CD14-positive monocyte (primary cell): ENCODE results near the gene ACSS2. TPM values are rescaled to one million over a fixed set of nuclear protein-coding genes. Genes with fewer than 3 reads are reported as not detected.

Experiments
- DNase-seq, 3 donors: peaks; one replicate each; pipeline ENCODE4 v3.0.0-alpha.2; 2011 to 2022
- H2AFZ ChIP-seq: 2 replicates; pipeline ENCODE4 v1.6.0; 2012; ENCODE audit warnings: mild to moderate bottlenecking, low read depth, low read length, inconsistent platforms; ENCODE audit not compliant: insufficient read depth, poor library complexity, severe bottlenecking
- H3K27ac ChIP-seq, 2 donors: 1 replicate in 1 of 2; 2 replicates in 1 of 2; pipeline ENCODE4 v1.5.1; 2012 to 2013; ENCODE audit warnings: low read length in 2 of 2, control low read depth in 1 of 2, inconsistent platforms in 1 of 2, low read depth in 1 of 2, mild to moderate bottlenecking in 1 of 2
- H3K27me3 ChIP-seq, 2 donors: one replicate each; pipeline versions ENCODE4 v1.6.0 to v1.6.1; 2011 to 2013; ENCODE audit warnings: low read length in 2 of 2; ENCODE audit not compliant: control insufficient read depth in 2 of 2, insufficient read depth in 2 of 2
- H3K36me3 ChIP-seq, 2 donors: replicated peaks in 1 of 2; 1 replicate in 1 of 2; 2 replicates in 1 of 2; pipeline versions ENCODE4 v1.5.1 to v1.6.1; 2012 to 2013; ENCODE audit warnings: low read length in 2 of 2, control low read depth in 1 of 2, inconsistent platforms in 1 of 2, mild to moderate bottlenecking in 1 of 2; ENCODE audit not compliant: insufficient read depth in 2 of 2, control insufficient read depth in 1 of 2
- H3K4me1 ChIP-seq, 2 donors: 1 replicate in 1 of 2; 2 replicates in 1 of 2; pipeline versions ENCODE4 v1.5.1 to v1.6.1; 2012 to 2013; ENCODE audit warnings: low read length in 2 of 2, control low read depth in 1 of 2, inconsistent platforms in 1 of 2, mild to moderate bottlenecking in 1 of 2, moderate library complexity in 1 of 2; ENCODE audit not compliant: insufficient read depth in 2 of 2, control insufficient read depth in 1 of 2
- H3K4me2 ChIP-seq: replicated peaks from 2 replicates; pipeline ENCODE3; 2012; ENCODE audit warnings: low read length, moderate library complexity, mild to moderate bottlenecking; ENCODE audit not compliant: poor library complexity, severe bottlenecking; ENCODE audit errors: extremely low read depth
- H3K4me3 ChIP-seq, 3 experiments: fragments of 200-600 bp in 1 of 3; sonication (generic) in 1 of 3; replicated peaks in 1 of 3; 1 replicate in 2 of 3; 2 replicates in 1 of 3; pipeline ENCODE4 v1.5.1; 2011 to 2013; ENCODE audit warnings: low read length in 3 of 3, mild to moderate bottlenecking in 3 of 3, control low read depth in 2 of 3, low read depth in 2 of 3, inconsistent platforms in 1 of 3, moderate library complexity in 1 of 3
- H3K79me2 ChIP-seq: 2 replicates; pipeline ENCODE4 v1.6.0; 2012; ENCODE audit warnings: mild to moderate bottlenecking, control low read depth, inconsistent platforms, low read length, moderate library complexity; ENCODE audit not compliant: insufficient read depth
- H3K9ac ChIP-seq: 2 replicates; pipeline ENCODE4 v1.6.0; 2017; ENCODE audit warnings: low read length, mild to moderate bottlenecking; ENCODE audit not compliant: insufficient read depth, poor library complexity, severe bottlenecking
- H3K9me3 ChIP-seq, 2 donors: replicated peaks in 1 of 2; 1 replicate in 1 of 2; 2 replicates in 1 of 2; pipeline versions ENCODE4 v1.5.1 to v1.6.1; 2012 to 2013; ENCODE audit warnings: low read length in 2 of 2, control low read depth in 1 of 2; ENCODE audit not compliant: control insufficient read depth in 1 of 2, insufficient read depth in 1 of 2
- H4K20me1 ChIP-seq: 2 replicates; pipeline ENCODE4 v1.6.0; 2012; ENCODE audit warnings: mild to moderate bottlenecking, low read length, control low read depth, moderate library complexity; ENCODE audit not compliant: insufficient read depth
- H3K27ac Mint-ChIP-seq, 7 donors: one replicate each; pipeline ENCODE4 v1.8.0; 2020; ENCODE audit warnings: mild to moderate bottlenecking in 7 of 7, mixed read lengths in 7 of 7, moderate library complexity in 6 of 7, inconsistent platforms in 2 of 7
- H3K27me3 Mint-ChIP-seq, 3 donors: one replicate each; pipeline ENCODE4 v1.8.0; 2021 to 2022; ENCODE audit warnings: low read depth in 3 of 3, mild to moderate bottlenecking in 3 of 3, mixed read lengths in 3 of 3, moderate library complexity in 3 of 3, inconsistent platforms in 1 of 3
- H3K36me3 Mint-ChIP-seq, 2 donors: one replicate each; pipeline ENCODE4 v1.8.0; 2020; ENCODE audit warnings: mixed read lengths in 2 of 2, inconsistent platforms in 1 of 2, mild to moderate bottlenecking in 1 of 2
- H3K4me1 Mint-ChIP-seq: one replicate; pipeline ENCODE4 v1.8.0; 2020; ENCODE audit warnings: mild to moderate bottlenecking, mixed read lengths
- H3K4me3 Mint-ChIP-seq, 2 donors: one replicate each; pipeline ENCODE4 v1.8.0; 2020; ENCODE audit warnings: mild to moderate bottlenecking in 2 of 2, mixed read lengths in 2 of 2, moderate library complexity in 1 of 2
- H3K9me3 Mint-ChIP-seq, 7 donors: one replicate each; pipeline ENCODE4 v1.8.0; 2020 to 2022; ENCODE audit warnings: mixed read lengths in 7 of 7, mild to moderate bottlenecking in 6 of 7, moderate library complexity in 6 of 7, inconsistent platforms in 2 of 7
- WGBS: methylation state at CpG from one replicate; pipeline ENCODE4 v1.1.5; 2013; ENCODE audit warnings: missing lambda C conversion rate; ENCODE audit not compliant: insufficient coverage; 5-methylcytosine and 5-hydroxymethylcytosine counted together
- intact Hi-C, 2 donors: fragments of 100-400 bp; cut with micrococcal nuclease; formaldehyde crosslinking; loops; one replicate each; pipeline versions ENCODE4 v1.15.0 to v1.15.1; 2023
- polyA plus RNA-seq, 3 donors: library from polyadenylated mRNA; depleted of rRNA in 1 of 3; unstranded in 2 of 3; stranded (reverse) in 1 of 3; fragments of 300-500 nt in 2 of 3; fragments of >200 nt in 1 of 3; fragmentation: Illumina TruSeq in 2 of 3; gene quantifications; 1 replicate in 2 of 3; 2 replicates in 1 of 3; pipeline ENCODE4 v1.2.3, GENCODE V29; 2012 to 2021
- TF ChIP-seq, protein P1 (sequence below): fragments of 200-600 bp; IDR thresholded peaks from one replicate; pipeline ENCODE4 v1.8.0; 2022; ENCODE audit warnings: antibody characterized with exemption, mild to moderate bottlenecking

The ACSS2 gene
- polyA plus RNA-seq, 3 donors, result 37.7 to 67.2 (median 48.4) TPM

GRCh38 chr20:34971561-34972235 lies 95.3 kb downstream of the ACSS2 start:
- Histone ChIP-seq H3K79me2 (no peaks in the 10 kb centered on the region), H3K36me3 (no peaks in the 10 kb centered on the region), H3K27ac (no peak overlapping the region), H3K27me3 (no peaks in the 10 kb centered on the region), H2AFZ (no peak overlapping the region), H3K4me2 (no peak overlapping the region), H3K4me1 (no peaks in the 10 kb centered on the region), H4K20me1 (no peaks in the 10 kb centered on the region), H3K9me3 (no peaks in the 10 kb centered on the region), H3K4me3 (no peak overlapping the region), H3K9ac (no peak overlapping the region)
- peaks cover 1 to 4% (median 2%) of the 10 kb centered on the region in 3 donors for H3K27me3 Mint-ChIP-seq
- TF ChIP-seq, protein P1, sequence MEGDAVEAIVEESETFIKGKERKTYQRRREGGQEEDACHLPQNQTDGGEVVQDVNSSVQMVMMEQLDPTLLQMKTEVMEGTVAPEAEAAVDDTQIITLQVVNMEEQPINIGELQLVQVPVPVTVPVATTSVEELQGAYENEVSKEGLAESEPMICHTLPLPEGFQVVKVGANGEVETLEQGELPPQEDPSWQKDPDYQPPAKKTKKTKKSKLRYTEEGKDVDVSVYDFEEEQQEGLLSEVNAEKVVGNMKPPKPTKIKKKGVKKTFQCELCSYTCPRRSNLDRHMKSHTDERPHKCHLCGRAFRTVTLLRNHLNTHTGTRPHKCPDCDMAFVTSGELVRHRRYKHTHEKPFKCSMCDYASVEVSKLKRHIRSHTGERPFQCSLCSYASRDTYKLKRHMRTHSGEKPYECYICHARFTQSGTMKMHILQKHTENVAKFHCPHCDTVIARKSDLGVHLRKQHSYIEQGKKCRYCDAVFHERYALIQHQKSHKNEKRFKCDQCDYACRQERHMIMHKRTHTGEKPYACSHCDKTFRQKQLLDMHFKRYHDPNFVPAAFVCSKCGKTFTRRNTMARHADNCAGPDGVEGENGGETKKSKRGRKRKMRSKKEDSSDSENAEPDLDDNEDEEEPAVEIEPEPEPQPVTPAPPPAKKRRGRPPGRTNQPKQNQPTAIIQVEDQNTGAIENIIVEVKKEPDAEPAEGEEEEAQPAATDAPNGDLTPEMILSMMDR, result no peak
- intact Hi-C loops, result no loop called here
- no peaks in the 10 kb centered on the region for H3K4me1 Mint-ChIP-seq
- 89% methylated on average over 9 of the region's 10 CpGs for WGBS
- DNase-seq, result no peak
- H3K4me3 Mint-ChIP-seq, result no peak overlapping the region
- no peaks in the 10 kb centered on the region for H3K36me3 Mint-ChIP-seq
- H3K9me3 Mint-ChIP-seq, result peaks cover 0 to 3% (median 0%) of the 10 kb centered on the region in 7 donors
- no peak overlapping the region for H3K27ac Mint-ChIP-seq

DNA sequence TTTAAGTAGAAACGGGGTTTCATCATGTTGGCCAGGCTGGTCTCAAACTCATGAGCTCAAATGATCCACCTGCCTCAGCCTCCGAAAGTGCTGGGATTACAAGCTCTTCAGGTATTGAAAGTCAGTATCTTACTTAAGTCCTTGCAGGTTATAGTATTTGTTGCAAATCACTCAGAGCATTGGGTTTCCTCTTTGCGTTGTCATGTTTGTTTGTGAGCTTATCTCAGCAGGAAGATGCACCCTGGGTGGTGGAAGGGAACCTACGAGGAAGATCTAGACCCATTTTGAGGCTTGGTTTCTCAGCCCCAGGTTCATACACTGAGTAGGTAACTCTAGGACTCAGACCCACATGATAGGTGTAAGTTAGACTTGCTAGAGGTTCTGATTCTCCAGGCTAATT lies 97.8 kb downstream of the ACSS2 start:
- Histone ChIP-seq H3K27ac (no peak overlapping the region), H3K36me3 (no peaks in the 10 kb centered on the region), H3K9ac (no peak overlapping the region), H3K27me3 (no peaks in the 10 kb centered on the region), H3K4me3 (no peak overlapping the region), H3K79me2 (no peaks in the 10 kb centered on the region), H4K20me1 (no peaks in the 10 kb centered on the region), H2AFZ (no peak overlapping the region), H3K4me2 (no peak overlapping the region), H3K4me1 (no peaks in the 10 kb centered on the region), H3K9me3 (no peaks in the 10 kb centered on the region)
- TF ChIP-seq, protein P1, result no peak
- DNase-seq, result no peak
- intact Hi-C loops, result no loop called here
- 76% methylated on average over 3 of the region's 4 CpGs for WGBS
- no peaks in the 10 kb centered on the region for H3K9me3 Mint-ChIP-seq
- H3K4me1 Mint-ChIP-seq, result no peaks in the 10 kb centered on the region
- no peak overlapping the region for H3K27ac Mint-ChIP-seq
- peaks cover 1 to 5% (median 4%) of the 10 kb centered on the region in 3 donors for H3K27me3 Mint-ChIP-seq
- H3K36me3 Mint-ChIP-seq, result no peaks in the 10 kb centered on the region
- H3K4me3 Mint-ChIP-seq, result no peak overlapping the region
